Measurements from ENCODE around the gene LIPN.

DNA sequence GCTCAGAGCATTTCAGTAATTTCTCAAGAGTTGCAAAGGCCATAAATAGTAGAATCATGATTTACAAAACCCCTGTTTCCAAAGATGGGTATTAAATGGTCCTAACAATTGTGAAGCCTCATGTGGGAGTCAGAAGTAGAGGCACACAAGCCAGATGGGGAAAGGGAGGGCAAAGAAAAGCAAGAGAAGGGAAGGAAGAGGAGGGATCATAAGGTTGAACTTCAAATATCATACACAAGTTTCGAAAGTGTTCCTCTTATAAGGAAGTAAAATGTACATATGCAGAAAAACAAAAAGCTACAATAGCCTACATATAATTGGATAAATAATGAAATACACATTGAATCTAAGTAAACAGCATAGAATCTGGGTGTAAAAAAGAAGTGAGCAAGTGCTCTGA, 6.0 kb downstream of the LIPN start:
- TF ChIP-seq CTCF (IDR thresholded peaks at IDR 0.05; ENCODE audit: low read depth, low read length) (no peak), POLR2A (IDR thresholded peaks at IDR 0.05; ENCODE audit: extremely low read depth, insufficient read length) (no peak), MYC (IDR thresholded peaks at IDR 0.05; ENCODE audit: low read depth, low read length) (no peak)
- TF ChIP-seq, protein P1, sequence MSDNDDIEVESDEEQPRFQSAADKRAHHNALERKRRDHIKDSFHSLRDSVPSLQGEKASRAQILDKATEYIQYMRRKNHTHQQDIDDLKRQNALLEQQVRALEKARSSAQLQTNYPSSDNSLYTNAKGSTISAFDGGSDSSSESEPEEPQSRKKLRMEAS (IDR thresholded peaks at IDR 0.05; ENCODE audit: low read depth, low read length), result no peak
